Measurements from ENCODE around the gene ACTL8. TPM values are rescaled to one million over a fixed set of nuclear protein-coding genes. Genes with fewer than 3 reads are reported as not detected.

The ACTL8 gene
- total RNA-seq, 1 donor from 2014 or later: not detected

- no peak for DNase-seq (ENCODE audit: low read depth in 2 of 2)
These were observed 47.0 kb downstream of the ACTL8 start for GRCh38 chr1:17802164-17802563.

- no peak for DNase-seq (ENCODE audit: low read depth in 2 of 2)
These were observed 47.8 kb downstream of the ACTL8 start for GRCh38 chr1:17802945-17803344.

GRCh38 chr1:17805869-17806684 is 50.9 kb downstream of the ACTL8 start:
- DNase-seq (ENCODE audit: low read depth in 2 of 2): no peak

GRCh38 chr1:17808816-17809215 is 53.7 kb downstream of the ACTL8 start:
- DNase-seq (ENCODE audit: low read depth in 2 of 2): no peak

- DNase-seq (ENCODE audit: low read depth in 2 of 2): no peak
These were observed 55.5 kb downstream of the ACTL8 start for GRCh38 chr1:17810668-17811067.

- DNase-seq (ENCODE audit: low read depth in 2 of 2): no peak
These were observed 61.4 kb downstream of the ACTL8 start for GRCh38 chr1:17816511-17816910.

- DNase-seq (ENCODE audit: low read depth in 2 of 2): no peak
These were observed 64.1 kb downstream of the ACTL8 start for GRCh38 chr1:17819129-17819802.

GRCh38 chr1:17820198-17820597 is 65.1 kb downstream of the ACTL8 start:
- DNase-seq (ENCODE audit: low read depth in 2 of 2): no peak

- no peak for DNase-seq (ENCODE audit: low read depth in 2 of 2)
These were observed 67.8 kb downstream of the ACTL8 start for GRCh38 chr1:17822741-17823426.

- DNase-seq (ENCODE audit: low read depth in 2 of 2): no peak
These were observed 70.4 kb downstream of the ACTL8 start for GRCh38 chr1:17825273-17826164.

GRCh38 chr1:17826165-17826488 is 71.0 kb downstream of the ACTL8 start:
- DNase-seq (ENCODE audit: low read depth in 2 of 2): peak in 1 of 2 donors; percentile 20

- DNase-seq (ENCODE audit: low read depth in 2 of 2): no peak
These were observed 73.9 kb downstream of the ACTL8 start for GRCh38 chr1:17828991-17829390.

GRCh38 chr1:17829579-17829978 is 74.4 kb downstream of the ACTL8 start:
- DNase-seq (ENCODE audit: low read depth in 2 of 2): no peak

- peak in 1 of 2 donors; percentile 11 for DNase-seq (ENCODE audit: low read depth in 2 of 2)
These were observed 76.5 kb downstream of the ACTL8 start for GRCh38 chr1:17831597-17831996.

- DNase-seq (ENCODE audit: low read depth in 2 of 2): no peak
These were observed 78.7 kb downstream of the ACTL8 start for GRCh38 chr1:17833661-17834501.

GRCh38 chr1:17834561-17835100 is 79.5 kb downstream of the ACTL8 start:
- DNase-seq (ENCODE audit: low read depth in 2 of 2): no peak

- DNase-seq (ENCODE audit: low read depth in 2 of 2): no peak
These were observed 82.3 kb downstream of the ACTL8 start for GRCh38 chr1:17837233-17838030.

- no peak for DNase-seq (ENCODE audit: low read depth in 2 of 2)
These were observed 84.6 kb downstream of the ACTL8 start for GRCh38 chr1:17839641-17840196.

- DNase-seq (ENCODE audit: low read depth in 2 of 2): no peak
These were observed 86.8 kb downstream of the ACTL8 start for GRCh38 chr1:17841944-17842343.
